Body of pancreas (tissue), 4 donors: ENCODE results near the gene STX16.

Experiments used
- POLR2A ChIP-seq, 3 donors: fragments of 450-650 bp; IDR thresholded peaks; one replicate each; pipeline ENCODE4 v1.6.1; 2016; ENCODE audit warnings: antibody characterized with exemption in 3 of 3, mild to moderate bottlenecking in 2 of 3
- TF ChIP-seq, protein P1 (sequence below), 7 experiments: fragments of 450-650 bp in 4 of 7; fragments of 200-600 bp in 3 of 7; sonication (generic) in 3 of 7; IDR thresholded peaks; one replicate each; pipeline ENCODE4 v1.5.1; 2016 to 2019; ENCODE audit warnings: antibody characterized with exemption in 7 of 7

GRCh38 chr20:58665606-58666005 is 14.5 kb downstream of the STX16 start:
- TF ChIP-seq, protein P1, sequence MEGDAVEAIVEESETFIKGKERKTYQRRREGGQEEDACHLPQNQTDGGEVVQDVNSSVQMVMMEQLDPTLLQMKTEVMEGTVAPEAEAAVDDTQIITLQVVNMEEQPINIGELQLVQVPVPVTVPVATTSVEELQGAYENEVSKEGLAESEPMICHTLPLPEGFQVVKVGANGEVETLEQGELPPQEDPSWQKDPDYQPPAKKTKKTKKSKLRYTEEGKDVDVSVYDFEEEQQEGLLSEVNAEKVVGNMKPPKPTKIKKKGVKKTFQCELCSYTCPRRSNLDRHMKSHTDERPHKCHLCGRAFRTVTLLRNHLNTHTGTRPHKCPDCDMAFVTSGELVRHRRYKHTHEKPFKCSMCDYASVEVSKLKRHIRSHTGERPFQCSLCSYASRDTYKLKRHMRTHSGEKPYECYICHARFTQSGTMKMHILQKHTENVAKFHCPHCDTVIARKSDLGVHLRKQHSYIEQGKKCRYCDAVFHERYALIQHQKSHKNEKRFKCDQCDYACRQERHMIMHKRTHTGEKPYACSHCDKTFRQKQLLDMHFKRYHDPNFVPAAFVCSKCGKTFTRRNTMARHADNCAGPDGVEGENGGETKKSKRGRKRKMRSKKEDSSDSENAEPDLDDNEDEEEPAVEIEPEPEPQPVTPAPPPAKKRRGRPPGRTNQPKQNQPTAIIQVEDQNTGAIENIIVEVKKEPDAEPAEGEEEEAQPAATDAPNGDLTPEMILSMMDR (IDR thresholded peaks at IDR 0.05), result no peak
- TF ChIP-seq POLR2A (IDR thresholded peaks at IDR 0.05), result no peak
